Measurements from ENCODE around the gene OPA1.

Gene OPA1

GRCh38 chr3:193702967-193703366 is 110.0 kb downstream of the OPA1 start:
- no peak overlapping the region for H3K4me3 ChIP-seq (ENCODE audit: low read depth, low read length)
- TF ChIP-seq CTCF (IDR thresholded peaks at IDR 0.05; ENCODE audit: borderline replicate concordance, insufficient read depth, low read depth, low read length), result no peak

GRCh38 chr3:193704431-193704830 is 111.4 kb downstream of the OPA1 start:
- H3K4me3 ChIP-seq (ENCODE audit: low read depth, low read length), result no peak overlapping the region
- no peak for TF ChIP-seq CTCF (IDR thresholded peaks at IDR 0.05; ENCODE audit: borderline replicate concordance, insufficient read depth, low read depth, low read length)

- no peak overlapping the region for H3K4me3 ChIP-seq (ENCODE audit: low read depth, low read length)
- TF ChIP-seq CTCF (IDR thresholded peaks at IDR 0.05; ENCODE audit: borderline replicate concordance, insufficient read depth, low read depth, low read length), result no peak
Observed at GRCh38 chr3:193708270-193708669, 115.3 kb downstream of the OPA1 start.

- no peak overlapping the region for H3K4me3 ChIP-seq (ENCODE audit: low read depth, low read length)
- TF ChIP-seq CTCF (IDR thresholded peaks at IDR 0.05; ENCODE audit: borderline replicate concordance, insufficient read depth, low read depth, low read length), result no peak
Observed at GRCh38 chr3:193710286-193711165, 117.5 kb downstream of the OPA1 start.

- no peak overlapping the region for H3K4me3 ChIP-seq (ENCODE audit: low read depth, low read length)
- no peak for TF ChIP-seq CTCF (IDR thresholded peaks at IDR 0.05; ENCODE audit: borderline replicate concordance, insufficient read depth, low read depth, low read length)
Observed at GRCh38 chr3:193711166-193711485, 118.1 kb downstream of the OPA1 start.

- TF ChIP-seq CTCF (IDR thresholded peaks at IDR 0.05; ENCODE audit: borderline replicate concordance, insufficient read depth, low read depth, low read length), result no peak
Observed at GRCh38 chr3:193711523-193711963, 118.5 kb downstream of the OPA1 start.

GRCh38 chr3:193711964-193712598 is 119.1 kb downstream of the OPA1 start:
- no peak overlapping the region for H3K4me3 ChIP-seq (ENCODE audit: low read depth, low read length)
- TF ChIP-seq CTCF (IDR thresholded peaks at IDR 0.05; ENCODE audit: borderline replicate concordance, insufficient read depth, low read depth, low read length), result no peak

More at GRCh38 chr3:193711523-193711963, 118.5 kb downstream of the OPA1 start:
- no peak overlapping the region for H3K4me3 ChIP-seq (ENCODE audit: low read depth, low read length)

All from GM12875 (cell line).